Ascending aorta (tissue), 2 donors: ENCODE results near the gene BAZ2B. TPM values are rescaled to one million over a fixed set of nuclear protein-coding genes. Genes with fewer than 3 reads are reported as not detected.

Source experiments
- DNase-seq, 2 donors: peaks; one replicate each; pipeline ENCODE4 v3.0.0-alpha.2; 2019; ENCODE audit warnings: low spot score in 2 of 2
- H3K27ac ChIP-seq, 2 donors: fragments of 200-600 bp; sonication (generic); one replicate each; pipeline ENCODE4 v1.5.1; 2016 to 2017; ENCODE audit warnings: mild to moderate bottlenecking in 1 of 2
- H3K27me3 ChIP-seq: fragments of 200-600 bp; sonication (generic); one replicate; pipeline ENCODE4 v1.5.1; 2017
- H3K36me3 ChIP-seq, 2 donors: fragments of 200-600 bp; sonication (generic); one replicate each; pipeline ENCODE4 v1.5.1; 2016
- H3K4me1 ChIP-seq, 2 donors: fragments of 200-600 bp; sonication (generic); one replicate each; pipeline ENCODE4 v1.5.1; 2016 to 2017; ENCODE audit warnings: mild to moderate bottlenecking in 1 of 2
- H3K4me3 ChIP-seq, 2 donors: fragments of 200-600 bp; sonication (generic); one replicate each; pipeline ENCODE4 v1.5.1; 2016 to 2017; ENCODE audit warnings: mild to moderate bottlenecking in 1 of 2
- H3K9me3 ChIP-seq, 2 donors: fragments of 200-600 bp; sonication (generic); one replicate each; pipeline ENCODE4 v1.5.1; 2016
- CTCF ChIP-seq, 3 experiments: fragments of 200-600 bp in 2 of 3; fragments of 450-650 bp in 1 of 3; sonication (generic) in 2 of 3; IDR thresholded peaks; one replicate each; pipeline ENCODE4 v1.5.1; 2016 to 2019; ENCODE audit warnings: antibody characterized with exemption in 3 of 3, mild to moderate bottlenecking in 1 of 3, moderate library complexity in 1 of 3
- intact Hi-C: fragments of 100-400 bp; cut with DNase I; formaldehyde crosslinking; loops from one replicate; pipeline ENCODE4 v1.15.1; 2023
- total RNA-seq: library from RNA; depleted of rRNA; stranded (reverse); fragments of >200 nt; gene quantifications from one replicate; pipeline ENCODE4 v1.1.0, GENCODE V29; 2016

The BAZ2B gene
- total RNA-seq, 1 donor from 2014 or later = 30.8 TPM

GRCh38 chr2:159381574-159381973, 234.8 kb downstream of the BAZ2B start:
- peaks cover 19 to 27% of the 10 kb centered on the region in 2 donors for H3K36me3 ChIP-seq
- intact Hi-C loops = no loop called here

GRCh38 chr2:159380685-159381239, 235.6 kb downstream of the BAZ2B start:
- no peaks in the 10 kb centered on the region for H3K4me1 ChIP-seq
- no peak overlapping the region for H3K4me3 ChIP-seq
- H3K9me3 ChIP-seq = no peaks in the 10 kb centered on the region
- DNase-seq = no peak
- TF ChIP-seq CTCF (IDR thresholded peaks at IDR 0.05) = no peak
- no peaks in the 10 kb centered on the region for H3K27me3 ChIP-seq
- H3K36me3 ChIP-seq = peaks cover 11 to 31% of the 10 kb centered on the region in 2 donors
- intact Hi-C loops = no loop called here
- H3K27ac ChIP-seq = no peak overlapping the region

More at GRCh38 chr2:159381574-159381973, 234.8 kb downstream of the BAZ2B start:
- H3K4me3 ChIP-seq = no peak overlapping the region
- no peaks in the 10 kb centered on the region for H3K27me3 ChIP-seq
- H3K27ac ChIP-seq = no peak overlapping the region
- no peak for DNase-seq
- H3K4me1 ChIP-seq = no peaks in the 10 kb centered on the region
- no peaks in the 10 kb centered on the region for H3K9me3 ChIP-seq
- no peak for TF ChIP-seq CTCF (IDR thresholded peaks at IDR 0.05)

DNA sequence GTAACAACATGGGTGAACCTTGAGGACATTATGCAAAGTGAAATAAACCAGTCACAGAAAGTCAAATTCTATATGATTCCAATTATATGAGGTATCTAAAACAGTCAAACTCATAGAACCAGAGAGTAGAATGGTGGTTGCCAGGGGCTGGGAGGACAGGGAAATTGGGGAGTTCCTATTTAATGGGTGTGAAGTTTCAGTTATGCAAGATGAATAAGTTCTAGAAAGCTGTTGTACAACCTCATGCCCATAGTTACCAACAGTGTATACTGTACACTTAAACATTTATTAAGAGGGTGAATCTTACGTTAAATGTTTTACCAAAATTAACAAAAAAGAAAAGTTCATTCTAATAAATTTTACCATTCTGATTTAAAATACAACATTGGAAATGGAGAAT, 237.2 kb downstream of the BAZ2B start:
- intact Hi-C loops = no loop called here
- TF ChIP-seq CTCF (IDR thresholded peaks at IDR 0.05) = no peak
- no peaks in the 10 kb centered on the region for H3K9me3 ChIP-seq
- H3K36me3 ChIP-seq = peaks cover 7 to 27% of the 10 kb centered on the region in 2 donors
- no peak for DNase-seq
- no peaks in the 10 kb centered on the region for H3K27me3 ChIP-seq
- H3K27ac ChIP-seq = no peak overlapping the region
- no peaks in the 10 kb centered on the region for H3K4me1 ChIP-seq
- no peak overlapping the region for H3K4me3 ChIP-seq

GRCh38 chr2:159375241-159375640, 241.1 kb downstream of the BAZ2B start:
- Histone ChIP-seq H3K4me3 (no peak overlapping the region), H3K9me3 (no peaks in the 10 kb centered on the region), H3K4me1 (no peaks in the 10 kb centered on the region), H3K27me3 (no peaks in the 10 kb centered on the region), H3K36me3 (peaks cover 27 to 44% of the 10 kb centered on the region in 2 donors), H3K27ac (no peak overlapping the region)
- TF ChIP-seq CTCF (IDR thresholded peaks at IDR 0.05) = no peak
- DNase-seq = no peak
- intact Hi-C loops = no loop called here

- intact Hi-C loops = no loop called here
- Histone ChIP-seq H3K4me3 (no peak overlapping the region), H3K4me1 (no peaks in the 10 kb centered on the region), H3K27me3 (no peaks in the 10 kb centered on the region), H3K36me3 (peaks cover 42 to 67% of the 10 kb centered on the region in 2 donors), H3K27ac (no peak overlapping the region), H3K9me3 (no peaks in the 10 kb centered on the region)
- TF ChIP-seq CTCF (IDR thresholded peaks at IDR 0.05) = no peak
- no peak for DNase-seq
Observed at GRCh38 chr2:159371506-159371905, 244.8 kb downstream of the BAZ2B start.

DNA sequence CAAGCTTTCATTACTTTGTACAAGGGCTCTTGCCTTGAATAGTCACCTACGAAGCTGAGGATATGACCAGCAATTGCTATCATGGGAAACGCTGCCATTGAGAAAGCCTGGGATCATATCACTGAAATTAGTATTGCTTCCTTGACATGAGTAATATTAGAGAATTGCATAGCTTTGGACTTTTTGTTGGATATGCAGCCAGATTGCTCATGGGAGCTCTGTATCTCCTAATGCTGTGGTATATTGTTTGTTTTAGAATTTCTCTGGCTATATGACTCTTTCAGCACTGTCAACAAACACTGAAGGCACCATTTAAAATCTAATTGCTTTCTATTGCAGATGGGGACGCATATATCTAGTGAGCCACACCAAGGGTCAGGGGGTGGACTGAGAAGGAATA, 249.8 kb downstream of the BAZ2B start:
- no peaks in the 10 kb centered on the region for H3K9me3 ChIP-seq
- intact Hi-C loops = no loop called here
- no peaks in the 10 kb centered on the region for H3K4me1 ChIP-seq
- no peak overlapping the region for H3K4me3 ChIP-seq
- peaks cover 38 to 84% of the 10 kb centered on the region in 2 donors for H3K36me3 ChIP-seq
- no peak overlapping the region for H3K27ac ChIP-seq
- no peak for DNase-seq
- TF ChIP-seq CTCF (IDR thresholded peaks at IDR 0.05) = no peak
- H3K27me3 ChIP-seq = no peaks in the 10 kb centered on the region
